Activated naive CD4-positive, alpha-beta T cell treated with anti-CD3 and anti-CD28 coated beads, Interleukin-2, amount 50 U/mL, for 72 hours (primary cell): Measurements from ENCODE around the gene CHGA. TPM values are rescaled to one million over a fixed set of nuclear protein-coding genes. Genes with fewer than 3 reads are reported as not detected.

ENCODE experiments used
- ATAC-seq, 2 donors: fragments of 150-1000 bp; cut with Tn5 transposase; 2 replicates each; pipeline ENCODE4 v1.10.0; 2021; ENCODE audit warnings: mild to moderate bottlenecking in 2 of 2, moderate library complexity in 2 of 2
- DNase-seq, 2 donors: peaks; one replicate each; pipeline ENCODE4 v3.0.0; 2021 to 2022; ENCODE audit warnings: low spot score in 2 of 2
- H3K27ac Mint-ChIP-seq, 2 donors: one replicate each; pipeline ENCODE4 v1.8.0; 2022; ENCODE audit warnings: mild to moderate bottlenecking in 2 of 2, mixed read lengths in 2 of 2
- H3K36me3 Mint-ChIP-seq, 2 donors: one replicate each; pipeline ENCODE4 v1.8.0; 2022; ENCODE audit warnings: mixed read lengths in 2 of 2
- H3K9me3 Mint-ChIP-seq, 2 donors: one replicate each; pipeline ENCODE4 v1.8.0; 2022; ENCODE audit warnings: mixed read lengths in 2 of 2
- total RNA-seq, 2 donors: library from RNA; stranded (reverse); gene quantifications; one replicate each; pipeline ENCODE4 v1.2.3, GENCODE V29; 2022

The CHGA gene
- total RNA-seq, 2 donors from 2014 or later = not detected

GRCh38 chr14:92973261-92973797, 50.4 kb downstream of the CHGA start:
- H3K36me3 Mint-ChIP-seq = peaks cover 26 to 38% of the 10 kb centered on the region in 2 donors
- no peak for ATAC-seq
- peak in 1 of 2 donors; percentile 53 for DNase-seq
- peaks cover 13 to 29% of the 10 kb centered on the region in 2 donors for H3K9me3 Mint-ChIP-seq
- peak overlapping the region in 1 of 2 donors; percentile 42 for H3K27ac Mint-ChIP-seq

- Mint-ChIP-seq H3K9me3 (peaks cover 13 to 29% of the 10 kb centered on the region in 2 donors), H3K36me3 (peaks cover 31 to 38% of the 10 kb centered on the region in 2 donors), H3K27ac (no peak overlapping the region)
- DNase-seq = no peak
- ATAC-seq = no peak
Observed at GRCh38 chr14:92973798-92974372, 50.9 kb downstream of the CHGA start.

GRCh38 chr14:92974541-92975345, 51.8 kb downstream of the CHGA start:
- Mint-ChIP-seq H3K36me3 (peaks cover 40 to 46% of the 10 kb centered on the region in 2 donors), H3K27ac (peak overlapping the region in 1 of 2 donors; percentile 8), H3K9me3 (peaks cover 21 to 33% of the 10 kb centered on the region in 2 donors)
- no peak for DNase-seq
- no peak for ATAC-seq

- no peak for DNase-seq
- Mint-ChIP-seq H3K9me3 (peaks cover 26 to 38% of the 10 kb centered on the region in 2 donors), H3K36me3 (peaks cover 50 to 51% of the 10 kb centered on the region in 2 donors), H3K27ac (no peak overlapping the region)
- ATAC-seq = no peak
Observed at GRCh38 chr14:92976268-92976667, 53.3 kb downstream of the CHGA start.

GRCh38 chr14:92978229-92979021, 55.5 kb downstream of the CHGA start:
- ATAC-seq (no peak), DNase-seq (no peak)
- H3K9me3 Mint-ChIP-seq = peaks cover 30 to 37% of the 10 kb centered on the region in 2 donors
- H3K36me3 Mint-ChIP-seq = peaks cover 49 to 63% of the 10 kb centered on the region in 2 donors
- no peak overlapping the region for H3K27ac Mint-ChIP-seq

- H3K36me3 Mint-ChIP-seq = peaks cover 42 to 65% of the 10 kb centered on the region in 2 donors
- H3K9me3 Mint-ChIP-seq = peaks cover 30 to 35% of the 10 kb centered on the region in 2 donors
- no peak for DNase-seq
- ATAC-seq = no peak
- H3K27ac Mint-ChIP-seq = peak overlapping the region in 1 of 2 donors; percentile 9
Observed at GRCh38 chr14:92980866-92981265, 57.9 kb downstream of the CHGA start.

- Mint-ChIP-seq H3K9me3 (peaks cover 28 to 30% of the 10 kb centered on the region in 2 donors), H3K36me3 (peaks cover 33 to 59% of the 10 kb centered on the region in 2 donors), H3K27ac (peak overlapping the region in 1 of 2 donors; percentile 9)
- ATAC-seq (no peak), DNase-seq (no peak)
Observed at GRCh38 chr14:92981726-92982125, 58.8 kb downstream of the CHGA start.

- no peak for DNase-seq
- H3K36me3 Mint-ChIP-seq = peaks cover 21 to 47% of the 10 kb centered on the region in 2 donors
- H3K27ac Mint-ChIP-seq = no peak overlapping the region
- H3K9me3 Mint-ChIP-seq = peaks cover 16 to 20% of the 10 kb centered on the region in 2 donors
- no peak for ATAC-seq
Observed at GRCh38 chr14:92982956-92983355, 60.0 kb downstream of the CHGA start.

- Mint-ChIP-seq H3K27ac (no peak overlapping the region), H3K9me3 (peaks cover 14% of the 10 kb centered on the region in 2 donors), H3K36me3 (peaks cover 14 to 34% of the 10 kb centered on the region in 2 donors)
- ATAC-seq = no peak
- DNase-seq = no peak
Observed at GRCh38 chr14:92984082-92984788, 61.3 kb downstream of the CHGA start.

Other genes starting within 250 kb of the CHGA start
- gene LGMN, start 174.5 kb upstream of the CHGA start, total RNA-seq = 1 to 10 TPM; 1.2 to 3.8 TPM
- 10 to 100 TPM; 13.5 to 17.6 TPM for gene GOLGA5, start 128.8 kb upstream of the CHGA start, total RNA-seq
- gene ITPK1, start 192.8 kb downstream of the CHGA start, total RNA-seq = 10 to 100 TPM; 15.2 to 33.2 TPM